Measurements from ENCODE around the gene USP5.

USP5 gene

GRCh38 chr12:6914947-6915788 is 63.2 kb downstream of the USP5 start:
- Histone ChIP-seq H3K4me1 (ENCODE audit: insufficient read depth, low read length) (peaks cover 11% of the 10 kb centered on the region), H3K27ac (ENCODE audit: low read depth, low read length) (peak overlapping the region; percentile 87), H3K4me3 (ENCODE audit: low read depth in 1 of 2, low read length in 2 of 2) (peak overlapping the region; percentile 68 to 81), H3K9ac (ENCODE audit: low read length) (peak overlapping the region; percentile 49), H3K27me3 (ENCODE audit: control insufficient read depth in 1 of 2, insufficient read depth in 2 of 2, low read length in 2 of 2) (no peaks in the 10 kb centered on the region), H3K36me3 (ENCODE audit: insufficient read depth, low read length) (peaks cover 4% of the 10 kb centered on the region), H3K9me3 (ENCODE audit: low read length) (no peaks in the 10 kb centered on the region)

- H3K4me1 ChIP-seq (ENCODE audit: insufficient read depth, low read length): peaks cover 11% of the 10 kb centered on the region
- no peaks in the 10 kb centered on the region for H3K27me3 ChIP-seq (ENCODE audit: control insufficient read depth in 1 of 2, insufficient read depth in 2 of 2, low read length in 2 of 2)
- H3K36me3 ChIP-seq (ENCODE audit: insufficient read depth, low read length): peaks cover 4% of the 10 kb centered on the region
- peak overlapping the region; percentile 87 for H3K27ac ChIP-seq (ENCODE audit: low read depth, low read length)
- H3K4me3 ChIP-seq (ENCODE audit: low read depth in 1 of 2, low read length in 2 of 2): peak overlapping the region in 1 of 2 donors; percentile 68
- H3K9ac ChIP-seq (ENCODE audit: low read length): no peak overlapping the region
- H3K9me3 ChIP-seq (ENCODE audit: low read length): no peaks in the 10 kb centered on the region
These were observed 63.9 kb downstream of the USP5 start for GRCh38 chr12:6915789-6916285.

Measured in muscle layer of colon (tissue), 2 donors.